ENCODE results near the gene STAG1. TPM values are rescaled to one million over a fixed set of nuclear protein-coding genes. Genes with fewer than 3 reads are reported as not detected.

STAG1 gene
- polyA plus RNA-seq, 3 donors: 7.2 to 10.0 (median 7.5) TPM

DNA sequence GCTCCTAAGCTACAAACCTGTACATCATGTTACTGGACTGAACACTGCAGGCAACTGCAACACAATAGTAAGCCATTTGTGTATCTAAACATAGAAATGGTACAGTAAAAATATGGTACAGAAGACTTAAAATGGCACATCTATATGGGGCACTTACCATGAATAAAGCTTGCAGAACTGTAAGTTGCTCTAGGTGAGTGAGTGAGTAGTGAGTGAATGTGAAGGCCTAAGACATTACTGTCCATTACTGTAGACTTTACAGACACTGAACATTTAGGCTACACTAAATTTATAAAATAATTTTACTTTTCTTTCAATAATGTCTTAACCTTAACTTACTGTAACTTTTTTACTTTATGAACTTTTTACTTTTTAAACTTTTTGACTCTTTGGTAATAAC is 76.2 kb downstream of the STAG1 start:
- Mint-ChIP-seq H3K4me3 (no peak overlapping the region), H3K27ac (no peak overlapping the region), H3K27me3 (ENCODE audit: low read depth in 3 of 3) (no peaks in the 10 kb centered on the region), H3K9me3 (peaks cover 0 to 2% (median 0%) of the 10 kb centered on the region in 7 donors), H3K4me1 (peaks cover 31% of the 10 kb centered on the region), H3K36me3 (peaks cover 0 to 6% of the 10 kb centered on the region in 2 donors)
- TF ChIP-seq, protein P1, sequence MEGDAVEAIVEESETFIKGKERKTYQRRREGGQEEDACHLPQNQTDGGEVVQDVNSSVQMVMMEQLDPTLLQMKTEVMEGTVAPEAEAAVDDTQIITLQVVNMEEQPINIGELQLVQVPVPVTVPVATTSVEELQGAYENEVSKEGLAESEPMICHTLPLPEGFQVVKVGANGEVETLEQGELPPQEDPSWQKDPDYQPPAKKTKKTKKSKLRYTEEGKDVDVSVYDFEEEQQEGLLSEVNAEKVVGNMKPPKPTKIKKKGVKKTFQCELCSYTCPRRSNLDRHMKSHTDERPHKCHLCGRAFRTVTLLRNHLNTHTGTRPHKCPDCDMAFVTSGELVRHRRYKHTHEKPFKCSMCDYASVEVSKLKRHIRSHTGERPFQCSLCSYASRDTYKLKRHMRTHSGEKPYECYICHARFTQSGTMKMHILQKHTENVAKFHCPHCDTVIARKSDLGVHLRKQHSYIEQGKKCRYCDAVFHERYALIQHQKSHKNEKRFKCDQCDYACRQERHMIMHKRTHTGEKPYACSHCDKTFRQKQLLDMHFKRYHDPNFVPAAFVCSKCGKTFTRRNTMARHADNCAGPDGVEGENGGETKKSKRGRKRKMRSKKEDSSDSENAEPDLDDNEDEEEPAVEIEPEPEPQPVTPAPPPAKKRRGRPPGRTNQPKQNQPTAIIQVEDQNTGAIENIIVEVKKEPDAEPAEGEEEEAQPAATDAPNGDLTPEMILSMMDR (IDR thresholded peaks at IDR 0.05): no peak
- Histone ChIP-seq H4K20me1 (ENCODE audit: insufficient read depth, low read length) (no peaks in the 10 kb centered on the region), H3K27me3 (ENCODE audit: control insufficient read depth in 2 of 2, insufficient read depth in 2 of 2, low read length in 2 of 2) (no peaks in the 10 kb centered on the region), H3K4me3 (replicated peaks in 1 of 3; ENCODE audit: low read depth in 2 of 3, low read length in 3 of 3) (no peak overlapping the region), H3K4me2 (replicated peaks; ENCODE audit: extremely low read depth, low read length, poor library complexity, severe bottlenecking) (no peak overlapping the region), H2AFZ (ENCODE audit: insufficient read depth, low read depth, low read length, poor library complexity, severe bottlenecking) (no peak overlapping the region), H3K4me1 (ENCODE audit: control insufficient read depth in 1 of 2, insufficient read depth in 2 of 2, low read length in 2 of 2) (peaks cover 14 to 18% of the 10 kb centered on the region in 2 donors), H3K36me3 (replicated peaks in 1 of 2; ENCODE audit: control insufficient read depth in 1 of 2, insufficient read depth in 2 of 2, low read length in 2 of 2) (no peaks in the 10 kb centered on the region), H3K9me3 (replicated peaks in 1 of 2; ENCODE audit: control insufficient read depth in 1 of 2, insufficient read depth in 1 of 2, low read length in 2 of 2) (no peaks in the 10 kb centered on the region), H3K9ac (ENCODE audit: insufficient read depth, low read length, poor library complexity, severe bottlenecking) (no peak overlapping the region), H3K79me2 (ENCODE audit: insufficient read depth, low read length) (peaks cover 89% of the 10 kb centered on the region), H3K27ac (ENCODE audit: low read depth in 1 of 2, low read length in 2 of 2) (no peak overlapping the region)
- no peak for DNase-seq
- intact Hi-C loops (cut with micrococcal nuclease): no loop called here

DNA sequence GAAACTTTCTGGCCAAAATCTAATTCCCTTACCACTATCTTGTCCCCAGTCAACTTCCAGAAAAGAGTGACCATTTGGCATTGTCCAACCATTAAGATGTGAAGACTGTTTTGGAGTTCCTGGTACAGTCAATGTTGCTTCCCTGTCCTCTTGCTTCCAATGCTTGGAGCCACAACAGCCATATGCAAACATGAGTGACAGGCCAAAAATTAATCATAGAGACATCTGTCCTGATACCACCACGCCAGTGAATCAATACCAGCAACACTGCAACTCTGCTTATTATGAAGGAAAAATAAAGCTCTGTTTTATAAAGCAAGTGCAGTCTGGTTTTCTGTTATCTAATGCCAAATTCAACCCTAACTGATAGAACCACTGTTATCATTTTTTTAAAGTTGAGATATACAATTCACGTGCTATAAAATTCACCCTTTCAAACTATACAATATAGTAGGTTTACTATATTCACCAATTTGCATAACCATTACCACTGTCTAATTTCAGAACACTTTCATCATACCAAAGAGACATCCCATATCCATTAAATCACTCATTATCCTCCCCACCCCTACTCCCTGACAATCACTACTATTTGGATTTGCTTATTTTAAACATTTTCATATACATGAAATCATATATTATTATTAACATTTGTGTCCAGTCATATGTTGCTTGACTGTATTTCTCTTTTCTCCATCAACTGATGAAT is 76.9 kb downstream of the STAG1 start:
- no peak overlapping the region for H3K9ac ChIP-seq (ENCODE audit: insufficient read depth, low read length, poor library complexity, severe bottlenecking)
- Mint-ChIP-seq H3K36me3 (peaks cover 0 to 6% of the 10 kb centered on the region in 2 donors), H3K4me3 (peak overlapping the region; percentile 2 to 63), H3K4me1 (peaks cover 31% of the 10 kb centered on the region), H3K27me3 (ENCODE audit: low read depth in 3 of 3) (no peaks in the 10 kb centered on the region), H3K27ac (peak overlapping the region in 6 of 7 donors; percentile 11 to 79 (median 57)), H3K9me3 (peaks cover 0 to 2% (median 0%) of the 10 kb centered on the region in 7 donors)
- no CpG with 5 or more reads among the region's 2 CpGs for WGBS (ENCODE audit: insufficient coverage)
- H3K27ac ChIP-seq (ENCODE audit: low read depth in 1 of 2, low read length in 2 of 2): peak overlapping the region in 1 of 2 donors; percentile 75
- intact Hi-C loops (cut with micrococcal nuclease): no loop called here
- no peaks in the 10 kb centered on the region for H3K9me3 ChIP-seq (replicated peaks in 1 of 2; ENCODE audit: control insufficient read depth in 1 of 2, insufficient read depth in 1 of 2, low read length in 2 of 2)
- no peaks in the 10 kb centered on the region for H3K36me3 ChIP-seq (replicated peaks in 1 of 2; ENCODE audit: control insufficient read depth in 1 of 2, insufficient read depth in 2 of 2, low read length in 2 of 2)
- H3K79me2 ChIP-seq (ENCODE audit: insufficient read depth, low read length): peaks cover 92% of the 10 kb centered on the region
- no peaks in the 10 kb centered on the region for H3K27me3 ChIP-seq (ENCODE audit: control insufficient read depth in 2 of 2, insufficient read depth in 2 of 2, low read length in 2 of 2)
- no peaks in the 10 kb centered on the region for H4K20me1 ChIP-seq (ENCODE audit: insufficient read depth, low read length)
- peak overlapping the region in 1 of 3 experiments; percentile 52 for H3K4me3 ChIP-seq (replicated peaks in 1 of 3; ENCODE audit: low read depth in 2 of 3, low read length in 3 of 3)
- DNase-seq: no peak
- peaks cover 14 to 18% of the 10 kb centered on the region in 2 donors for H3K4me1 ChIP-seq (ENCODE audit: control insufficient read depth in 1 of 2, insufficient read depth in 2 of 2, low read length in 2 of 2)
- peak overlapping the region; percentile 60 for H2AFZ ChIP-seq (ENCODE audit: insufficient read depth, low read depth, low read length, poor library complexity, severe bottlenecking)
- peak overlapping the region; percentile 58 for H3K4me2 ChIP-seq (replicated peaks; ENCODE audit: extremely low read depth, low read length, poor library complexity, severe bottlenecking)
- TF ChIP-seq, protein P1 (IDR thresholded peaks at IDR 0.05): no peak

All from CD14-positive monocyte (primary cell).